Trophoblast cell (in vitro differentiated cells and primary cell): ENCODE results near the gene HSPA1A.
"Not testable (repeated sequence)": the region's sequence is repeated elsewhere in the genome, so short reads cannot be mapped to it uniquely, and the experiment has no call there.

Experiments used
- DNase-seq, 2 donors: peaks; one replicate each; pipeline ENCODE4 v3.0.0-alpha.2; 2016
- H2AFZ ChIP-seq: 2 replicates; pipeline ENCODE4 v1.6.1; 2013; ENCODE audit warnings: low read length, moderate library complexity, mild to moderate bottlenecking; ENCODE audit not compliant: insufficient read depth, poor library complexity
- H2AK5ac ChIP-seq: 2 replicates; pipeline ENCODE4 v1.6.1; 2013; ENCODE audit warnings: mild to moderate bottlenecking, low read length
- H2BK120ac ChIP-seq: 2 replicates; pipeline ENCODE4 v1.6.1; 2013; ENCODE audit warnings: low read length, mild to moderate bottlenecking, moderate library complexity; ENCODE audit not compliant: insufficient read depth, poor library complexity
- H2BK12ac ChIP-seq: 2 replicates; pipeline ENCODE4 v1.6.1; 2013; ENCODE audit warnings: mild to moderate bottlenecking, low read length, moderate library complexity
- H2BK5ac ChIP-seq: 2 replicates; pipeline ENCODE4 v1.6.1; 2013; ENCODE audit warnings: low read length, low read depth, moderate library complexity, mild to moderate bottlenecking; ENCODE audit not compliant: poor library complexity
- H3K14ac ChIP-seq: 2 replicates; pipeline ENCODE4 v1.6.1; 2013; ENCODE audit warnings: mild to moderate bottlenecking, low read length
- H3K18ac ChIP-seq: 2 replicates; pipeline ENCODE4 v1.6.1; 2013; ENCODE audit warnings: mild to moderate bottlenecking, low read length
- H3K23ac ChIP-seq: 2 replicates; pipeline ENCODE4 v1.6.1; 2013; ENCODE audit warnings: low read length
- H3K27ac ChIP-seq: 2 replicates; pipeline ENCODE4 v1.5.1; 2013; ENCODE audit warnings: low read depth, mild to moderate bottlenecking, inconsistent platforms, low read length, moderate library complexity
- H3K27me3 ChIP-seq: 2 replicates; pipeline ENCODE4 v1.6.1; 2013; ENCODE audit warnings: inconsistent platforms, mild to moderate bottlenecking, low read length, moderate library complexity; ENCODE audit not compliant: insufficient read depth
- H3K36me3 ChIP-seq, 2 experiments: 1 replicate in 1 of 2; 2 replicates in 1 of 2; pipeline ENCODE4 v1.6.1; 2013; ENCODE audit warnings: low read length in 2 of 2, mild to moderate bottlenecking in 2 of 2, moderate library complexity in 1 of 2; ENCODE audit not compliant: insufficient read depth in 2 of 2, control insufficient read depth in 1 of 2
- H3K4ac ChIP-seq: 2 replicates; pipeline ENCODE4 v1.6.1; 2013; ENCODE audit warnings: low read depth, mild to moderate bottlenecking, low read length, moderate library complexity
- H3K4me1 ChIP-seq, 2 experiments: 1 replicate in 1 of 2; 2 replicates in 1 of 2; pipeline ENCODE4 v1.6.1; 2013; ENCODE audit warnings: low read length in 2 of 2, mild to moderate bottlenecking in 2 of 2, moderate library complexity in 1 of 2; ENCODE audit not compliant: insufficient read depth in 2 of 2, control insufficient read depth in 1 of 2
- H3K4me2 ChIP-seq: 2 replicates; pipeline ENCODE4 v1.6.1; 2013; ENCODE audit warnings: inconsistent platforms, mild to moderate bottlenecking, low read length, moderate library complexity
- H3K4me3 ChIP-seq: 2 replicates; pipeline ENCODE4 v1.5.1; 2013; ENCODE audit warnings: mild to moderate bottlenecking, low read depth, low read length, inconsistent platforms
- H3K79me1 ChIP-seq: one replicate; pipeline ENCODE4 v1.6.1; 2013; ENCODE audit warnings: low read length
- H3K79me2 ChIP-seq: 2 replicates; pipeline ENCODE4 v1.6.1; 2013; ENCODE audit warnings: low read length, mild to moderate bottlenecking; ENCODE audit not compliant: control insufficient read depth, insufficient read depth, poor library complexity
- H3K9ac ChIP-seq: 2 replicates; pipeline ENCODE4 v1.6.1; 2013; ENCODE audit warnings: mild to moderate bottlenecking, low read length
- H3K9me3 ChIP-seq: 2 replicates; pipeline ENCODE4 v1.6.1; 2013; ENCODE audit warnings: low read depth, mild to moderate bottlenecking, control low read depth, inconsistent platforms, low read length; ENCODE audit not compliant: insufficient read depth
- H4K12ac ChIP-seq: 2 replicates; pipeline ENCODE4 v1.6.1; 2013; ENCODE audit warnings: low read depth, mild to moderate bottlenecking, low read length, moderate library complexity
- H4K8ac ChIP-seq: 2 replicates; pipeline ENCODE4 v1.6.1; 2013; ENCODE audit warnings: low read depth, mild to moderate bottlenecking, low read length, moderate library complexity
- H4K91ac ChIP-seq: one replicate; pipeline ENCODE4 v1.6.1; 2013; ENCODE audit warnings: low read depth, mild to moderate bottlenecking, low read length, moderate library complexity
- WGBS: extraction: QIAGEN DNeasy Blood & Tissue Kit; methylation state at CpG from one replicate; pipeline ENCODE4 v1.1.7; 2013; ENCODE audit warnings: missing lambda C conversion rate; ENCODE audit not compliant: insufficient read length, insufficient coverage; ENCODE audit errors: extremely low coverage; 5-methylcytosine and 5-hydroxymethylcytosine counted together

Gene HSPA1A

DNA sequence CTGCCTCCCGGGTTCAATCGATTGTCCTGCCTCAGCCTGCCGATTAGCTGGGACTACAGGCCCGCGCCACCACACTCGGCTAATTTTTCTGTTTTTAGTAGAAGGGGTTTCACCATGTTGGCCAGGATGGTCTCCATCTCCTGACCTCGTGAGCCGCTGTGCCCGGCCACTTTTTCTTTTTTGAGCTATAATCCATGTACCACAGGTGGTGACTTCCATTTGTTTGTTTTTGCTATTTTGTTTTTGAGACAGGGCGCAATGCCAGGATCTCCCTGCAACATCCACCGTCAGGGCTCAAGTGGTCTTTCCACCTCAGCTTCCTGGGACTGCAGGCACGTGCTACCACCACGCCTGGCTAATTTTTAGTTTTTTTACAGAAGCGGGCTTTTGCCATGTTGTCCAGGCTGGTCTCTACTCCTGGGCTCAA lies 20.7 kb downstream of the HSPA1A start:
- peak overlapping the region; percentile 37 for H3K27ac ChIP-seq
- peaks cover 34 to 46% of the 10 kb centered on the region in 2 experiments for H3K36me3 ChIP-seq
- no peak overlapping the region for H4K12ac ChIP-seq
- no peak overlapping the region for H2AK5ac ChIP-seq
- peak overlapping the region; percentile 62 for H3K4me3 ChIP-seq
- H3K4ac ChIP-seq: peak overlapping the region; percentile 98
- peaks cover 12 to 18% of the 10 kb centered on the region in 2 experiments for H3K4me1 ChIP-seq
- no peaks in the 10 kb centered on the region for H3K9me3 ChIP-seq
- H3K23ac ChIP-seq: no peak overlapping the region
- no peak for DNase-seq
- peak overlapping the region; percentile 33 for H3K9ac ChIP-seq
- no CpG with 5 or more reads among the region's 14 CpGs for WGBS
- no peak overlapping the region for H2BK120ac ChIP-seq
- H3K4me2 ChIP-seq: peak overlapping the region; percentile 93
- H3K14ac ChIP-seq: peak overlapping the region; percentile 14
- H4K8ac ChIP-seq: no peak overlapping the region
- H3K27me3 ChIP-seq: no peaks in the 10 kb centered on the region
- H3K79me2 ChIP-seq: peaks cover 19% of the 10 kb centered on the region
- H4K91ac ChIP-seq: no peak overlapping the region
- peaks cover 16% of the 10 kb centered on the region for H3K79me1 ChIP-seq
- H2AFZ ChIP-seq: no peak overlapping the region
- no peak overlapping the region for H2BK12ac ChIP-seq
- H3K18ac ChIP-seq: peak overlapping the region; percentile 51
- H2BK5ac ChIP-seq: peak overlapping the region; percentile 12

DNA sequence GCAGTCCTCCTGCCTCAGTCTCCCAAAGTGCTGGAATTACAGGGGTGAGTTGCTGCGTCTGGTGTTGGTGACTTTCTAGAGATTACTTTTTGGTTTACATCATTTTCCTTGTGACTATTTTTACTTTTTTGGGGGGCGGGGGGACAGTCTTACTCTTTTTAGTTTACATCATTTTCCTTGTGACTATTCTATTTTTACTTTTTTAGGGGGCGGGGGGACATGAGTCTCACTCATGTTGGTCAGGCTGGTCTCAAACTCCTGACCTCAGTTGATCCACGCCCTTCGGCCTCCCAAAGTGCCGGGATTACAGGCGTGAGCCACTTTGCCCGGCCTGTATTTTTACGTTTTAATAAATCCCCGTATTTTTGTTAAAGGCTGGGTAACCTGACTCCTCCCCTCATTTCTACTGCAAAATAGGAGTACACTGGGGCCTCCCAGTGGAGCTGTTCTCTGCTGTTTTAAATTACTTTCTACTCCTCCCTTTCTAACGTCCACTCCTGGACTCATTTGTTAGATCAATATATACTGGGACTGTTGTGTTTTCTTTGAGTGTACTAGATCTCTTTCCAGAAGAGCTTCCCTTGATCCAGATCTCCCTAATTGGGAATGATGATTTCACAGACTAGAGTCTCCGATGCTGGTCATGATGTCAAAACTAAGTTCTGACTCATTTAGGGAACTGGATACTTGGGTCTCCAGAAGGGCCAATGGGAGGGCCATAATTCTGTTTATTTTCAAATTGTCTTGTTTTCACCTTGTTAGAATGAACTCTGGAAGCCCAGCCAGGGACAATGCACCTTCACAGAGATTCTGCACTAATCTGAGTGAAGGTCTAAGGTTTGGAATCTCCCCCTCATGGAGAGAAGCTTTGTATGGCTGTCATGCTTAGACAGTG lies 21.4 kb downstream of the HSPA1A start:
- no CpG with 5 or more reads among the region's 12 CpGs for WGBS
- H2BK12ac ChIP-seq: no peak overlapping the region
- peak in 1 of 2 donors; percentile 50 for DNase-seq
- no peak overlapping the region for H2BK120ac ChIP-seq
- H3K36me3 ChIP-seq: peaks cover 36 to 48% of the 10 kb centered on the region in 2 experiments
- H3K79me2 ChIP-seq: peaks cover 18% of the 10 kb centered on the region
- no peak overlapping the region for H2AFZ ChIP-seq
- peak overlapping the region; percentile 62 for H3K4me3 ChIP-seq
- H2AK5ac ChIP-seq: no peak overlapping the region
- H3K79me1 ChIP-seq: peaks cover 16% of the 10 kb centered on the region
- no peaks in the 10 kb centered on the region for H3K27me3 ChIP-seq
- peak overlapping the region; percentile 98 for H3K4ac ChIP-seq
- peak overlapping the region; percentile 12 for H2BK5ac ChIP-seq
- peaks cover 11 to 17% of the 10 kb centered on the region in 2 experiments for H3K4me1 ChIP-seq
- H3K18ac ChIP-seq: no peak overlapping the region
- H3K4me2 ChIP-seq: peak overlapping the region; percentile 93
- peak overlapping the region; percentile 35 for H3K9ac ChIP-seq
- no peak overlapping the region for H4K91ac ChIP-seq
- peak overlapping the region; percentile 14 for H3K14ac ChIP-seq
- peak overlapping the region; percentile 37 for H3K27ac ChIP-seq
- H3K23ac ChIP-seq: no peak overlapping the region
- H4K12ac ChIP-seq: no peak overlapping the region
- H3K9me3 ChIP-seq: no peaks in the 10 kb centered on the region
- no peak overlapping the region for H4K8ac ChIP-seq

DNA sequence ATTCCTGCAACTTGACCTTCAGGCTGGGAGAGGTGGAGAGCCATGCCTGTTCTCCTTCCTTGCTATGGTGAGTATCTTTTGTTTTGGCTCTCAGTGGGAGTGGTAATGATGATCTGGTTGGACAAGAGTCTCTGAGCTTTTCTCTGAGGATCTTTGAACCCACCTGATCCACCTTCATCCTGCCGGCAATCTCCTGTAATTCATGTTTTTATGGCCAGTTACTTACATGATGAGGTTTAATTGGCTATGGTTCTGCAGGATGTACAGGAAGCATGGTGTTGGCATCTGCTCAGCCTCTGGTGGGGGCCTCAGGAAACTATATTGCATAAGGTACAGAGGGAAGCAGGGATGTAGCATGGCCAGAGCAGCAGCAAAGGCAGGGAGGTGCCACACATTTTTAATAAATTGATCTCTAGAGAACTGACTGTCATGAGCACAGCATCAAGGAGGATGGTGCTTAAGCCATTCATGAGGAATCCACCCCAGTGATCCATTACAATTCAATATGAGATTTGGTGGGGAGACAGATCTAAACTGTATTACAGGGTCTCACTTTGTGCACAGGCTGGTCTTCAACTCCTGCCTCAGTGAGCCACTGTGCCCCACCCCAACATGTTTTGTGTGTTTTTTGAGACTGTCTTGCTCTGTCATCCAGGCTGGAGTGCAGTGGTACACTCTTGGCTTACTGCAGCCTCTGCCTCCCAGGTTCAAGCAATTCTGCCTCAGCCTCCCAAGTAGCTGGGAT lies 22.2 kb downstream of the HSPA1A start:
- Histone ChIP-seq H2AK5ac (no peak overlapping the region), H3K14ac (no peak overlapping the region), H3K36me3 (peaks cover 36 to 48% of the 10 kb centered on the region in 2 experiments), H4K91ac (no peak overlapping the region), H4K12ac (no peak overlapping the region), H3K79me2 (peaks cover 18% of the 10 kb centered on the region), H3K4me2 (peak overlapping the region; percentile 93), H3K23ac (no peak overlapping the region), H3K4ac (peak overlapping the region; percentile 7), H2AFZ (no peak overlapping the region), H4K8ac (no peak overlapping the region), H3K27ac (no peak overlapping the region), H3K4me1 (peaks cover 11 to 17% of the 10 kb centered on the region in 2 experiments), H2BK12ac (no peak overlapping the region), H3K9ac (peak overlapping the region; percentile 14), H3K18ac (no peak overlapping the region), H3K27me3 (no peaks in the 10 kb centered on the region), H3K9me3 (no peaks in the 10 kb centered on the region), H2BK5ac (no peak overlapping the region), H3K79me1 (peaks cover 16% of the 10 kb centered on the region), H3K4me3 (no peak overlapping the region), H2BK120ac (no peak overlapping the region)
- no peak for DNase-seq
- WGBS: no CpG with 5 or more reads among the region's 1 CpG

DNA sequence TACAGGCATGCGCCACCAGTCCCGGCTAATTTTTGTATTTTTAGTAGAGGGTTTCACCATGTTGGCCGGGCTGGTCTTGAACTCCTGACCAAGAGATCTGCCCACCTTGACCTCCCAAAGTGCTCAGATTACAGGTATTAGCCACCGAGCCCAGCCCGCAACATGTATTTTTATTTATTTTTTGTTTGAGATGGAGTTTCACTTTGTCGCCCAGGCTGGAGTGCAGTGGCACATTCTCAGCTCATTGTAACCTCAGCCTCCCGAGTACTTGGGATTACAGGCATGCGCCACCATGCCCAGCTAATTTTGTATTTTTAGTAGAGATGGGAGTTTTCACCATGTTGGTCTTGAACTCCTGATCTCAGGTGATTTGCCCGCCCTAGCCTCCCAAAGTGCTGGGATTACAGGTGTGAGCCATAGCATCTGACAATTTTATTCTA lies 22.8 kb downstream of the HSPA1A start:
- Histone ChIP-seq H3K79me2 (peaks cover 18% of the 10 kb centered on the region), H3K36me3 (peaks cover 36 to 48% of the 10 kb centered on the region in 2 experiments), H3K4me2 (peak overlapping the region; percentile 93), H3K79me1 (peaks cover 16% of the 10 kb centered on the region), H3K4me1 (peaks cover 11 to 17% of the 10 kb centered on the region in 2 experiments)
- H3K9ac ChIP-seq, H3K4ac ChIP-seq, H2AK5ac ChIP-seq, H3K4me3 ChIP-seq, H4K91ac ChIP-seq, H2AFZ ChIP-seq, H4K8ac ChIP-seq, H2BK120ac ChIP-seq, H3K14ac ChIP-seq, H2BK12ac ChIP-seq, DNase-seq, H2BK5ac ChIP-seq, H3K27ac ChIP-seq, H3K27me3 ChIP-seq, H3K9me3 ChIP-seq, H3K18ac ChIP-seq, H3K23ac ChIP-seq, H4K12ac ChIP-seq: not testable (repeated sequence)
- no CpG with 5 or more reads among the region's 9 CpGs for WGBS
